Measurements from ENCODE around the gene FOXF2.
A peak's percentile ranks its signal among the peaks of the same experiment; 100 is the strongest.

The FOXF2 gene

DNA sequence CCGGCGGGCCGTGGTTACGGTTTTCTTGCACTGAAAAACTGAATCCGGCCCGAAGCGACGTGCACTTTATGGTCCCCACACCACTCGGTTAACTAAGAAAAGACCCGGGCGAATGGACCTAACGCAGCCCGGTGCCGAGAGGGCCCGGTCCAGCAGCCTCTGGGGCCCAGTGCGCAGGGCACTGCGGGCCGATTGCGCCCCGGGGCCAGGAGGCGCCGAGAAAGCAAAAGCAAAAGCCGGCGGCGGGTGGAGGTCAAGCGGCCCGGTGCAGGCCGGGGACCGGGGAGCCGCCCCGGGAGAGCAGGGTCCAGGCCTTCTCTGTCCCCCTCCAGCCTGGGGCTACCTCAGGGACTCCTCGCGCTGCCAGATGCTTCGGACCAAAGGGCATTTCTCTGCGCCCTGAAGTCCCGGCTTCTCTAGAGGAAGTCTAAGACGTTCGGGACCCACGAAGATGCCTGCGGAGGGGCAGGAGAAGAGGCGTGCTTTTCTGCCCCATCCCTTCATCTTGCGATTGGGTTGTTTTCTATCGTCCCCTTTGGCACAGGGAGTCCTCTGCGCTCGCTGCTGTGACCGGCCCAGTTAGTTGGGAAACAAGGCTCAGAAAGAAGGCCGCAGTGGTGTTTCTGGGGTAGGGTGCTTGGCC, 4.4 kb downstream of the FOXF2 start:
- FAIRE-seq = no peak
- DNase-seq (ENCODE audit: insufficient read length) = no peak
- no peak for TF ChIP-seq POLR2A (IDR thresholded peaks at IDR 0.05; ENCODE audit: low read depth, low read length)
- TF ChIP-seq TAF1 (IDR thresholded peaks at IDR 0.05; ENCODE audit: borderline replicate concordance, low read depth, low read length) = no peak
- TF ChIP-seq POLR2AphosphoS5 (IDR thresholded peaks at IDR 0.05; ENCODE audit: low read depth, low read length) = no peak

DNA sequence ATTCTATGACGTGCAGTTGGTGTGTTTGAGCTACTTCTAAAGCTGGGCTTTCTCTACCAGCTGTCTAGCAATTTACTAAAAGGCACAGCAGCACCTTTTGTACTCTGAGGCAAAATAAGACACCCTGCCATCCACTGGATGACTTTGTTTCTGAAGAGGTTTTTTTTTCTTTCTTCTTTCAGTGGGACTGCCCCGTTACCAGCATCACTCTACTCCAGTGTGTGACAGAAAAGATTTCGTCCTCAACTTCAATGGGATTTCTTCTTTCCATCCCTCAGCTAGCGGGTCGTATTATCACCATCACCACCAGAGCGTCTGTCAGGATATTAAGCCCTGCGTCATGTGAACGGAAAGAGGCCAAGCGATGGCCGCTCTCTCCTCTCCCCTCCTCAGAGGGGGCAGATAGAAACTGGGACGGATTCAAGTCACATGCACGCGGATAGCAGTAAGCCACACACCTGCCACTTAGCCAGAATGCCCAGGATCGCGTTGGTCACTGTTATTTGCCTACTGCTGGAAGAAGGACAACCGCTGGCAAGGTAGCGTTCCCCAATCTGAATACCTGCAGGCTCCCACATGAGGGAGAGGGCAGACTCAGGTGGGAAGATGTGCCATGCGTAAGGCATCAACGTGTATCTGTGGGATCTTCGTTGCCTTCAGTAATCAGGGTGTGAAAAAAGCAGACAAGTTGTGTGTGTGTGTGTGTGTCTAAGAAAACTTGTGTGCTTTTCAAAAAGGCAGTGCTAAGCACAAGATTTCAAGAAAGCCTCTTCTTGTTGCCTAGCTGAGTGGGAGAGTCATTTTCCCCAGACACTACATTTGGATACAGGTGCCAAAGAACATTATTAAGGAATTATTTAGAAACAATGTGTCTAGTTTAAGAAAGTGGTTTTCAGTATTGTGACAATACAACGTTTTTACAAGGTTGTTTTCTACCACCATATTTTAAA, 5.4 kb downstream of the FOXF2 start:
- DNase-seq (ENCODE audit: insufficient read length) (no peak), FAIRE-seq (no peak)
- TF ChIP-seq POLR2AphosphoS5 (IDR thresholded peaks at IDR 0.05; ENCODE audit: low read depth, low read length) (no peak), TAF1 (IDR thresholded peaks at IDR 0.05; ENCODE audit: borderline replicate concordance, low read depth, low read length) (no peak), POLR2A (IDR thresholded peaks at IDR 0.05; ENCODE audit: low read depth, low read length) (no peak)

DNA sequence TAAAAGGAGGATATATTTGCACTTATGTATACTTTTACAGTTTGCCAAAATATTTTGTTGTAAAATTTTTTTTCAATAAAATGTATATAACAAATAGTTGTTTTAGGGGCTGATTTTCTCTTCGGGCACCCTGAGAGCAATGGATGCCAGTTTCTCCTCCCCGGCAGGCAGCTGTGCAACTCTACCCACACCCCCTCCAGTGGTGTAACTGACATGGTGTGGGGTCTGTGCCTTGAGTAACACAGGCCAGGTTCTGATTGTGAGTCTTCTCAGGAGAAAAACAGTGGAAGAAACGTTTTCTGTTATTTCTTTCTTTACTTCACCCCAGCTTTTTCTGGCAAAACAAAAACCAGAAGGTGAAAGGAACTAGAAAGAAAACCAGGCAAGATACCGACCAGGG, 6.1 kb downstream of the FOXF2 start:
- DNase-seq (ENCODE audit: insufficient read length) = no peak
- no peak for FAIRE-seq
- TF ChIP-seq POLR2AphosphoS5 (IDR thresholded peaks at IDR 0.05; ENCODE audit: low read depth, low read length) = no peak
- no peak for TF ChIP-seq TAF1 (IDR thresholded peaks at IDR 0.05; ENCODE audit: borderline replicate concordance, low read depth, low read length)
- no peak for TF ChIP-seq POLR2A (IDR thresholded peaks at IDR 0.05; ENCODE audit: low read depth, low read length)

DNA sequence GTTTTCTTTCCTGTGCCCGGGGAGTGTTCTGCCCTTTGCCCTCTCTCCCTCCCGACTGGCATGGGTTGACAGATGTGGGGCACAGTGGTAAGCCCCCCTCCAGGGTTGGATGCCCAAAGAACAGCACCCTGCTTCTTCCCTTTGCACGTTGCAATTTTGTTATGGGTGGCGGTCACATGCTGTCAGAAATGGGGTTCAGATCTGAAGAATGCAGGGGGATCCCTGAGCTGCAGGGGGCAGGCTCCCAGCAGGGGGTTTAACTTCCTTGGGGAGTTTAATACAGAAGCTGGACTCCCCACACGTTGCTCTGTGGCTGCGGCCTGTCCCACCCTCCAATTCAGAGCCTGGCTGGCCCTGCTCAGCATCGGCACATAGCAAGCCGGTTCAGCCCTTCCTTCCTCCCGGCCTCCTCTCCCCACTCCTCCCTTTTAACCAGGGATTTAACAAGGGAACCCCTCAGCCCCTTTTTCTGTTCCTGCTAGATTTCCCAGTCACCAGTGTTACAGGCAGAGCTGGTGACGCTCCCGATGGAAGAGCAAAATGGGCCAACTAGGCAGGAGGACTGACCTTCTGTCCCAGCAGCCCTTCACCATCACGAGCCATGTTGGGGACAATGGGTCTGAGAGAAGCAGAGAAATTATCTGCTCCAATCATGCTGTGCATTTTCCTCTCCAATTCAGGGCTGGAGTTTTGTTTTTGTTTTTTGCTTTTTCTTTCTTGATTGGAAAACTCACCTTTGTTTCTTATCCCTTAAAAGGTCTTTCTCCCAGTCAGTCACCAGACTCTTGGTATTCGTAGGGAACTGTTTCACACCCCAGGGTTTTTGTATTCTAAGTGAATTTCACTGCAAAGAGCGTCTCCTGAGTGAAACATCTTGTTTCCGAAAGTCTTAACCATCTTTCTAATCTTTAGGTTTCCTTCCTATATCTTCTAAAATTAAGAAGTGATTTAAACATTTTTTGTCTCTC, 6.8 kb downstream of the FOXF2 start:
- DNase-seq (ENCODE audit: insufficient read length) (no peak), FAIRE-seq (no peak)
- no peak for TF ChIP-seq POLR2A (IDR thresholded peaks at IDR 0.05; ENCODE audit: low read depth, low read length)
- TF ChIP-seq TAF1 (IDR thresholded peaks at IDR 0.05; ENCODE audit: borderline replicate concordance, low read depth, low read length) = no peak
- TF ChIP-seq POLR2AphosphoS5 (IDR thresholded peaks at IDR 0.05; ENCODE audit: low read depth, low read length) = no peak

DNA sequence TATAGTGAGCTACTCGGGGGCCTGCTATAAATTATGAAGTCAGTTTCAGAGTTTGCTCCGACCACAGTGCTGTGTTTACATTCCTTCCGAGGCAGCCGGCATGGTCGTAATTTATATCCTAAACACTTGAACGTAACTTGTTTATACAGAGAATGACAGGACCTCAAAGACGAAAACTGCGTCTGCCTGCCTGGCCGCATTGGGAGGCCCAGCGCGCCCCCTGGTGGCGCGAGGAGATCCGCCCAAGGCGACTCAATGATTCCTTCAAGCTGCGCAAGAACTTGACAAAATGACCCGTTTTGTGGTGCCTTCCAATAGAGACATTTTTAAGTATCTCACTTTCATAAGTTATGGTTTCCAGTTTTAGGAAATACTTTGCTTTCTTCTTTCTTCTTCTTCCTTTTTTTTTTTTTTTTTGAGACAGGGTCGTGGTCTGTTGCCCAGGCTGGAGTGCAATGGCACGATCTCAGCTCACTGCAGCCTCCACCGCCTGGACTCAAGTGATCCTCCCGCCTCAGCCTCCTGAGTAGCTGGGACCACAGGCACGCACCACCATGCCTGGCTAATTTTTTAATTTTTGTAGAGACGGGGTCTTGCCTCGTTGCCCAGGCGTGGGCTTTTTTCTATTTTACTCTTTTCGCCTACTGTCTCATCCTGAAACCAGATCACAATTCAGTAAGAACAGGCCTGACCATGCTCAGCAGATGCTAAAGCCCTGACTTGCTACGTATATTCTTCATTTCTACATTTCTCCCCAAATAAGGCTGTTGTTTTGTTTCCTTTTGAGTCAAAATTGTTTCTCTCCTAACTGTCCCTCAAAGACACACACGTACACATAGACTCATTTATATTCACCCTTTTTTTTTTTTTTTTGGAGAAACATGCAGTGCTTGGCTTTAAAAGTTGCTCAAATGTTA, 7.8 kb downstream of the FOXF2 start:
- peak; percentile 73 for DNase-seq (ENCODE audit: insufficient read length)
- FAIRE-seq = peak; percentile 89
- no peak for TF ChIP-seq TAF1 (IDR thresholded peaks at IDR 0.05; ENCODE audit: borderline replicate concordance, low read depth, low read length)
- TF ChIP-seq POLR2AphosphoS5 (IDR thresholded peaks at IDR 0.05; ENCODE audit: low read depth, low read length) = no peak
- TF ChIP-seq POLR2A (IDR thresholded peaks at IDR 0.05; ENCODE audit: low read depth, low read length) = no peak

DNA sequence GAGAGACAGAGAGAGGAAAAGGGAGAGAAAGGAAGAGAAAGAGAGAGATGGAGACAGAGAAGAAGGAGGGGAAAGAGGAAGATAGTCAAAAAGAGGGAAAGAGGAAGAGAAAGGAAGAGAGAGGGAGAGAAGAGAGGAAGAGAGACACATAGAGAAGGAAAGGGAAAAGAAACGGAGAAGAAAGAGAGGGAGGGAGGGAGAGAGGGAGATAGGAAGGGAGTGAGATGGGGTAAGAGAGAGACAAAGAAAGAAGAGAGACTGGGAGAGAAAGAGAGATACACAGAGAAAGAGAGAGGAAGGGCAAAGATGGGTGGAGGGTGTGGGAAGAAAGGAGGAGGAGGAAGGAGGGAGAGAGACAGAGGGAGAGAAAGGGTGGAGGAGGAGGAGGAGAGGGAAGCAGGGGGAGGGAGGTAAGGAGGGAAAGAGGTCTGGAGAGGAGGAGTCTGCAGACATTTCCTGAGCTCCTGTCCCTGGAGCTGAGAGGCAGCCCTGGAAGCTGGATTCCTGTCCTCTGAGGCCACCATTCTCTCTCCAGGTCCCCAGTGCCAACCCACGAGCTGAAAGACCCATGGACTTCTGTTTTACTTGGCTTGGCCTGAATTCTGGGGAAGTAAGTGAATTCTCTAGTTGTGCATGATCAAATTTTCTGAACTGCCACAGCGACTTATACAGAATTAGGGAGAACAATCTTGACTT, 9.9 kb downstream of the FOXF2 start:
- FAIRE-seq (no peak), DNase-seq (ENCODE audit: insufficient read length) (no peak)
- TF ChIP-seq POLR2A (IDR thresholded peaks at IDR 0.05; ENCODE audit: low read depth, low read length) (no peak), TAF1 (IDR thresholded peaks at IDR 0.05; ENCODE audit: borderline replicate concordance, low read depth, low read length) (no peak), POLR2AphosphoS5 (IDR thresholded peaks at IDR 0.05; ENCODE audit: low read depth, low read length) (no peak)

DNA sequence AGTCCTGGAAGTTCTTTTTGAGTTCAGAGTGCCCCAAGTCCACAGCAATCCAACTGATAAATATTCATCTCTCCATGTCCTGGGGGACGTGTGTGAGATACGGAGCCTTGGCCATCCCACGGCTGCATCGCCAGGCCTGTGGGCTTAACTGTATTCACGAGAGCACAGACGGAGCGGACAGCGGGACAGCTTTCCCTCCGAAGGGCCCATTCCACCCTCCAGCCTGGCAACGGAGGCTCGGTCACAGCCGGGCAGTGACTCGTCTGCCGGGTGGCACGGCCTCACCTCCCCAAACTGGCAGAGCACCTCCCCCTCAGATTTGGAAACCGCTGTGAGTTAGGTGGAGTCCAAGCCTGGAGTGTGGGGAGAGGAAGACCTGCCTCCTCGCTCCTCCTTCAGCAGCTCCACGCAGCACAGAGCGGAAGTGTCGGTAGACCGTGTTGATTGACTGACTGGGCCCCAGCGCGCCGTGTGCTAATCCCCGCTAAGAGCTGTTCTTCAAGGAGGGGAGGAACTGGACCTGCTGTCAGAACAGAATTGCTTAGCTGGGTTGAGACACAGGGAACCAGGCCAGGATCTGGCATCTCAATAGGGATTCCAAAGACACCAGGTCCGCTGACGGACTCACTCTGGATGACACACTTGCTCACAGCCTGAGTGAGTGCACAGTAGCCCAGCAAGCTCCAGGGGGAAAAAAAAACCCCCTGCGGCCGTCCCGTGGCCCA, 10.9 kb downstream of the FOXF2 start:
- DNase-seq (ENCODE audit: insufficient read length) (no peak), FAIRE-seq (no peak)
- TF ChIP-seq POLR2A (IDR thresholded peaks at IDR 0.05; ENCODE audit: low read depth, low read length) = no peak

DNA sequence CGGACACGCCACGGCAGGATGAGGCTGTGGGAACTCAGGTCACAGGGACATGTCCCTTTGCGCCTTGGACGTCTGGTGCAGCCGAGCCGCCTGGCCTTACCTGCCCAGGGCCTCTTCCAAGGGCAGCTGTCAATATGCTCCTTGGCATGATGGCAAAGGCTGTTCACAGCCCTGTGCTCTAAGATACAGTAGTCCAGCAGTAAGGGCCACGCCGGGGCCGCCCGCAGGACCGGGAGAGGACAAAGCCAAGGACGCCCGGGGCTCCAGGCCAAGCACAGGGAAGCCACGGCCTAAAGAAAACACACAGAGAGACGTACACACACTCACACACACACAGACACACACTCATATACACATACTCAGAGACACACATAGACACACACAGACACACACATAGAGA, 13.0 kb downstream of the FOXF2 start:
- no peak for FAIRE-seq
- TF ChIP-seq TAF1 (IDR thresholded peaks at IDR 0.05; ENCODE audit: borderline replicate concordance, low read depth, low read length) (no peak), POLR2AphosphoS5 (IDR thresholded peaks at IDR 0.05; ENCODE audit: low read depth, low read length) (no peak), POLR2A (IDR thresholded peaks at IDR 0.05; ENCODE audit: low read depth, low read length) (no peak)
- no peak for DNase-seq (ENCODE audit: insufficient read length)

DNA sequence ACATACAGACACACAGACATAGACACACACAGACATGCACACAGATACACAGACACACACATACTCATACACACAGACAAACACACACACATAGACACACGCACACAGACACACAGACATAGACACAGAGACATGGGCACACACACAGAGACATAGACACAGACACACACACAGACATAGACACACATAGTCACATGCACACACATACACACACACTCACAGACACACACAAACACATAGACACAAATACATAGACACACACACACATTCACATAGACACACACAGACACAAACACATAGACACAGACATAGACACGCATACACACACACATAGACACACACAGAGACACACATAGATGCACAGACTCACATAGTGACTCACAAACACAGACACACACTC, 13.5 kb downstream of the FOXF2 start:
- no peak for DNase-seq (ENCODE audit: insufficient read length)
- TF ChIP-seq TAF1 (IDR thresholded peaks at IDR 0.05; ENCODE audit: borderline replicate concordance, low read depth, low read length) (no peak), POLR2AphosphoS5 (IDR thresholded peaks at IDR 0.05; ENCODE audit: low read depth, low read length) (no peak), POLR2A (IDR thresholded peaks at IDR 0.05; ENCODE audit: low read depth, low read length) (no peak)
- peak; percentile 51 for FAIRE-seq

All from GM12892 (cell line).